ENCODE measurements around the gene SLC30A4. TPM values are rescaled to one million over a fixed set of nuclear protein-coding genes. Genes with fewer than 3 reads are reported as not detected.

Gene SLC30A4
- total RNA-seq, 1 donor from 2014 or later, result 12.3 TPM

DNA sequence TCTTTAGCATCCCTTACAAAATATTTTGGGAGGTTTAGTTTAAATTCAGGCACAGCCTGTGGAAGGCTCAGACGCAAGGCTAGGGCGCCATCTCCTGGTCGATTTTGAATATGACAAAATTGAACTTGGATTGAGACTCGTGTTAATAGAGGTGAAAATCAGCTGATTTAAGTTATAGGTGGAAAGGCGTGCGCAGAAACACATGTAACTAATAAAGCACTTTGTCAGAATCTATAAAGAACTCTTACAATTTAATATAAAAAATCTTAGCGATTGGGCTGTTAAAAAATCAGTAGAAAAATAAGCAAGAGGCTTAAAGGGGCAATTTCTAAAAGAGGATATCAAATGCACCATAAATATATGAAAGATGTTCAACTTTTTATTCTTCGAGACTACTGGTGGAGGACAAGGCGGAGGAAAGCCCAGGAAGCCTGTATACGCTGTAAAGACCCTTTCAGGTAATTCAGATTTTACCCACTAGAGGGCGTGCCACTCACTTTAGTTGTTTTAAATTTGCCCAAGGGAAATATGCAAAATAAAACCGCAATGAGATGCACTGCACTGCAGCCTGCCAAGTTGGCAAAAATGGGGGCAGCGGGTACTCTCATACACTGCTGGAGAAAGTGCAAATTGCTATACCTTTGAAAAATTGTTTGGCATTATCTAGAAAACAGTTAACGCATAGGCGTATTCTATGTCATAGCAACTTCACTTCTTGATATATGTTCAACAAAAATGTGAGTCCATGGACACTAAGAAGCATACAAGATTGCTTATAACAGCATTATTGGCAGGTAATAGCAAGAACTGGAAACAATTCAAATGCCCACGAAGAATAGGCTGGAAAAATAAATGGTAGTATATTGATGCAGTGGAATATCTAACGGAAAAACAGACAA lies 64.7 kb downstream of the SLC30A4 start:
- ATAC-seq, result peak; percentile 83
- DNase-seq (ENCODE audit: low spot score), result peak; percentile 82
- intact Hi-C loops (cut with DNase I), result loop anchor here (10.0 kb wide), 1 partner anchor 157 kb away; no protein-coding TSS in a partner anchor

DNA sequence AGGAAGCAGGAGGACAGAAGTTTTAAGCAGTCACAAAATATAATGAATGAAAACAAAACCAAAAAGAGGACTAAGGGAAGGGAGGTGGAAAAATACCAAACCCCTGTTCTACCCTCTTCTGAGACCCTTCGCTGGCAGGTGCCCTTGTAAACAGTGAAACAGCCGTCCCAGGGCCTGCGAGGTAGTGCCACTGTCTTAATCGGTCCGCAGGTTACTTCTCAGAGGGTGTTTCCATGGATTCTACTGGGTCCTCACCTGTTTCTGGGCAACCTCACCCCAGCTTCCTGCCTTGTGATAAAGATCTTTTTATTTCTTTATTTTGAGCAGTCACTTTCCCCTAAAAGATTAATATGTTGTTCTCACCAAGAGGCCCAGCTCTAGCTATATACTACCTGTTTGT lies 65.3 kb downstream of the SLC30A4 start:
- intact Hi-C loops (cut with DNase I), result loop anchor here (10.0 kb wide), 1 partner anchor 158 kb away; no protein-coding TSS in a partner anchor
- no peak for ATAC-seq

DNA sequence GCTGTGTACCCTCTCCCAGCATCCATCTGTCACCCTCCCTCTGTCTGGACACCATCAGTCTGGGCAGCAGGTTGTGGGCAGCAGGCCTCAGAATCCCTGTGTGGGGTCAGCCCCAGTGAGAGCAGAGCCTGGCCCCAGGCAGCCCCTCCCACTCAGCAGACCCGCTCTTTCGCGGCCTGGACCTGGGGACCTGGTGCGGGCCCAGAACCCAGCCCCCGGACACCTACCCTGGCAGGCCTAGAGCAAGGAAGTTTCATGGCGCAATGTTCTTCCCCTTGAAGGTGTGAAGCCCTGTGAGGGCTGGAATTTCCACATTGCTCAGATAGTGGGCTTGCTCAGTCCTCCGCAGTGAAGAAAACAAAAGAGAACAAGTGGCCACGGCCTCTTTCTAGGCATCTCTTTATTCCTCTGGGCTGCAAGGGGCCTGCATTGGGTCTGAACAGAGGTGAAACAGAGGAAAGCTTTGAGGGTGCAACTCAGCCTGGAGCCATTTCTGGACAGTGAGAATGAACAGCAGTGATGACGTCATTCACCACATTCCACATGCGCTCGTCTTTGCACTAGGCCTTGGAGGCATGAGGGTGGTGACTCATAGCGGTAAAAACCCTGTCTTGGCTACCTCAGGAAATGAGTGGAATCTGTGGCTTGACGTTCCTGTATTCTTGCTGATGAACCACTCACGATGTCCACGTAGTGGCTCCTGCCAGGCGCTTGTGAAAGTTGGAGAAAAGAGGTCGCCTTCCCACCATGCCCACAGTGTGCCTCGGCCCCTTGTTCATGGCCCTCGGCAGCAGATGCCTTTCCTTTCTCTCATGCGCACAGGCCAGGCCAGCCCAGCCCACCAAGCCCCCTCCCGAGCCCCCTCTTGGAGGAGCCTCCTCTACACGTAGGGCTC lies 66.1 kb downstream of the SLC30A4 start:
- DNase-seq (ENCODE audit: low spot score) (no peak), ATAC-seq (peak; percentile 57)
- intact Hi-C loops (cut with DNase I), result loop anchor here (10.0 kb wide), 1 partner anchor 158 kb away; no protein-coding TSS in a partner anchor

More for the DNA sequence above, 65.3 kb downstream of the SLC30A4 start:
- DNase-seq (ENCODE audit: low spot score), result no peak

- intact Hi-C loops (cut with DNase I), result loop anchor here (10.0 kb wide), 1 partner anchor 160 kb away; no protein-coding TSS in a partner anchor
- DNase-seq (ENCODE audit: low spot score) (peak; percentile 86), ATAC-seq (peak; percentile 83)
Observed at GRCh38 chr15:45454814-45455213, 67.7 kb downstream of the SLC30A4 start.

- DNase-seq (ENCODE audit: low spot score) (no peak), ATAC-seq (no peak)
Observed at GRCh38 chr15:45451265-45451664, 71.3 kb downstream of the SLC30A4 start.

DNA sequence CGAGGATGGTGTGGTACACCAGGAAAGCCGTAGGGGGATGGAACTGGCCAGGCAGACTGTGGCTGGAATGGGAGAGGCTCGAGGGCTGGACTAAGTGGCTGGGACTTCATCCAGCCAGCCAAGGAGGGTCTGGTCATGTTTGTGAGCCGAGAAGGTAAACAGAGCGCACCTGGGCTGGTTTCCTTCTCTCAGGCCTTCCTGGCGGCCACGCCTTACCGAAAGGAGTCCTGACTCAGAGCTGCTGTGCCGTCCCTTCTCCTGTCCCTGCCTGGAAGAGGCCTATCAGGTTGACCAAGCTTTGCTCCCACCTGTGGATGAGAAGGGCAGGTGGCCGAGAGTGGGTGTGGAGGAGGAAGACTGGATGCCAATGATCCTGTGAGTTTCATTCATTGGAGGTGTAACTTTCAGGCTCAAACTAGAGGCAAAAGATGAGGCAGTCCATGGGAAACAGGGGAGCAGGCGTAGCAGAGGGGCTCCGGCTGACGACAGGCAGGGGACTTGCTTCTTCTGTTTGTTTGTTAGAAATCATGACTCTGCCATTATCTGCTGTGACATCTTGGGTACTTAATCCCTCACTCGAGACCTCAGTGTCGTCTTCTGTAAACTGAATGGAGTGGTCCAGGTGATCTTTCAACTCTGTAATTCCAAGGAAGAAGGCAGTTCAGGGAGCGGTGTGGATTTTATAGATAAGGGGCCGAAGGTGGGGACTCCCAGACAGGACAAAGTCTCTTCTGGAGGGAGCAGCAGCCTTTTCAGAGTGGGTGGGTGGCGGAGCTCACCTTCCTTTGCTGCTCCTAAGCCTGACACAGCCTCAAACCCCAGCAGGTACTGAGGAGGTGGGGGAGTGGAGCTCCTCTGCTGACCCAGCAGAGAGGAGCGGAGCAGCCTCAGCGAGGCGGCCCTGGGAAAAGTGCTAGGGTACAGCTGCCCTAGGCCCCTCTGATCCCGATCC lies 72.4 kb downstream of the SLC30A4 start:
- ATAC-seq (no peak), DNase-seq (ENCODE audit: low spot score) (no peak)
- intact Hi-C loops (cut with DNase I), result loop anchor here (10.0 kb wide), 1 partner anchor 165 kb away; no protein-coding TSS in a partner anchor

More at GRCh38 chr15:45451265-45451664, 71.3 kb downstream of the SLC30A4 start:
- intact Hi-C loops (cut with DNase I), result loop anchor here (10.0 kb wide), 1 partner anchor 164 kb away; no protein-coding TSS in a partner anchor

GRCh38 chr15:45449395-45449794 lies 73.2 kb downstream of the SLC30A4 start:
- intact Hi-C loops (cut with DNase I), result no loop called here
- DNase-seq (ENCODE audit: low spot score), result no peak
- no peak for ATAC-seq

DNA sequence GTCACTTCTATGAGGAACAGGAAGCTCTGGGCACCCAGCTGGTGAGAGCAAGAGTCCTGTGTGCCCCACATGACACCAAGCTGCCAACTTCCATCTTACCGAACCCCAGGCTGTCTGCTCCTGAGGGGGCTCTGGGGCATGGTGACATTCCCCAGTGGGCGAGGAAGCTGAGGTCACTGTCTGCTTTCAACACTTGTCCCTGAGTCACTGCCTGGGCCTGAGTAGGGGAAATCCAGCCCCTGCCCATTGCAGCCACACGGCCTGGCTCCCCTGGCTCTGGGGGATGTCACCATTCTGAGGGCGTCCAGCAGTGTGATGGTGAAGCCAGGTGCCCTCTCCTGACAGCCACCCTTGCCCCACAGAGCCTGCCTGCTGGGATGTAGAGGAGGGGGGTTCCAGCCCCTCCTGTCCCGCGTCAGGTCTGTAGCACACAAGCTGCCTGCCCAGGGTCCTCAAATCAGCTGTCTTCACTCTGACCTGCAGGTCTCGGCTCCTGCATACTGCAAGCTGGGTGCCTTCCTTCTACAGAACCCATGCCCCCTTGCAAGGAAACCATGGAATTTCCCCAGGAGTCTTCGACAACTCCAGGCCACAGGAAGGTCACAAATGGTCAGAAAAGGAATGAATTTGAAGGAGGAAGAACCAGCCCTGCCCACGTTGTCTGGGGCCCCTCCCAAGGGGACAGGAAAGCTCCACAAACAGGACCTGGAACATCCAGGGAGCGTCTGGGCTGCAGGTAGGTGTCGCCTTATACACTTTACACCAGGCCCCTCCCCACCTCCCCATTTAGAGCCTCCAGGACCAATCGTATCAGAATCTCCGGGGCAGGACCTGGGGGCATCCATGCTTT lies 74.3 kb downstream of the SLC30A4 start:
- intact Hi-C loops (cut with DNase I), result no loop called here
- peak; percentile 33 for ATAC-seq
- no peak for DNase-seq (ENCODE audit: low spot score)

DNA sequence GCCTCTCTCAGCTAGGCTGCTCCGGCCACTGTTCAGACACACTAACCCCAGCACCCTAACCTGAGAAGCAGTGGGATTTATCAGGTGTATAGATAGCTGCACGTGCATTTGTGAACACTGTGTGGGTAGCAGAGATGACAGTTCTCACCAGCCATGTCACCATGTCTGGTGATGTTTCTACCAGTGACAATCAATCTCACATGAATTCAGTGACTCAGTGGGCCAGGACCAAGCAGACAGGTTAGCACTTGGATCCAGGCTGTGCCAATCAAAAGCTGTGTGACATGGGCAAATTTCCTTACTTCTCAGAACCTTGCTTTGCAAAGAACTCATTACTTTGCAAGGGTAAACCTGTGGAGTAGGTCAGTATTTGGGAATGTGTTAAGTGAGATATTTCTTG lies 78.9 kb downstream of the SLC30A4 start:
- DNase-seq (ENCODE audit: low spot score) (no peak), ATAC-seq (no peak)
- intact Hi-C loops (cut with DNase I), result no loop called here

DNA sequence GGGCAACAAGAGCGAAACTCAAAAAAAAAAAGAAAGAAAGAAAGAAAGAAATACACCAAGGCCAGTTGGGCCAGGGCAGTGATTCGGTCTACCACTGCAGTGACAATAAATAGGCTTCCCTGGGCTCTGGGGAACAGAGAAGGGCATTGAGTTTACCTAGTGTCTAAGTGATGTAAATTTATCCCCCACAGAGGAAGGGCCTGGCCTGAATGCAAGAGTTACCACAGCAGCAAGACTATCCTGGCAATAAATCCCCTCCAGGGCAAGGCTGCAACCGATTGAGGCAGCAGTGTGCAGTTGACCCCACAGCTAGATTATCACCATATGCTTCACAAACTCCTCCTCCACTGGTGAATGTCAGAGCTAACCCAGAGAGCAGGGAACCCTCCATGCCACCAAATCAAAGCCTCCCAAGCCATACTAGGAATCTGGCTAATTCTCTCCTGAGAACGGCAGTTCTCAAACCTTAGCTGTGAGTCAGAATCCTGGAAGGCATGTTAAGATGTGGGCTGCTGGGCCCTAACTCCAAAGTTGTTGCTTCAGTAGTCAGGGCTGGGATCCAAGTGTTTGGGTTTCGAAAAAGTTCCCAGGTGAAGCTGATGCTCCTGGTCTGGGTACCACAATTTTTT lies 79.9 kb downstream of the SLC30A4 start:
- ATAC-seq (no peak), DNase-seq (ENCODE audit: low spot score) (no peak)
- intact Hi-C loops (cut with DNase I), result no loop called here

DNA sequence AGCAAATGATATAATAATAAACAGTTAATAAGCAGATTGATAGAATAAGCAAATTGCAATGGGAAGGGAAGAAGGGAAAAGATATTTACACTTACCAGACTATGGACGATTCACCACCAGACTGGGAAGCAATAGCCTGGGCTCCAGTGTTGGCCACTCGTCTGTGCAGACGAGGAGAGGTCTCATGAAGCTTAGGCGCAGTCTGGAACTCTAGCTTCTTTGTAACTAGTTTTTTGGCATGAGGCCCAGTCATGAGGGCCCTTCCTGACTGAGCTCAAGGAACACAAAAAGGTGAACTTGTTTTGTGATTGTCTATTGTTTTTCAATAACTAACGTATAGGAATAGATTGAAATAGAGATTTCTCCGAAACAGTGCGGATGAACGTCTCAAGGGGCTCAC lies 80.9 kb downstream of the SLC30A4 start:
- no peak for ATAC-seq
- DNase-seq (ENCODE audit: low spot score), result no peak
- intact Hi-C loops (cut with DNase I), result no loop called here

DNA sequence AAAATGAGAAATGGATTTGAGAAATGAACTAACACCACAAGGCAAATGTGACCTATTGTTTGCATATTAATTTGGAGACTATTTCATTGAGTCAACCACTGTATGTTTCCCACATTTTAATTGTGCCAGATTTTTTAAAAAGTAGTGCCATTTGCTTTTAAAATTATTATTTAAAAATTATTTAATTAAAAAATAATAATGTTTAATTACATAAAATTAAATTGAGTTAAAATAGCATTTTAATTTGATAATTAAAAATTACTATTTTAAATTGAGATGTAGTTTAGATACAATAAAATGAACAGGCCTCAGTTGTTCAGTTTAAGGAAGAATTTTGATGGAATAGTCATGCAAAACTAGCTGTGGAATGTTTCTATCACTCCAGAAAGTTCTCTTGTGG lies 81.5 kb downstream of the SLC30A4 start:
- DNase-seq (ENCODE audit: low spot score) (no peak), ATAC-seq (no peak)
- intact Hi-C loops (cut with DNase I), result no loop called here

- no peak for DNase-seq (ENCODE audit: low spot score)
- ATAC-seq, result no peak
- intact Hi-C loops (cut with DNase I), result no loop called here
Observed at GRCh38 chr15:45439521-45440260, 82.9 kb downstream of the SLC30A4 start.

- no peak for ATAC-seq
- DNase-seq (ENCODE audit: low spot score), result no peak
- intact Hi-C loops (cut with DNase I), result no loop called here
Observed at GRCh38 chr15:45435124-45435903, 87.2 kb downstream of the SLC30A4 start.

GRCh38 chr15:45434078-45434567 lies 88.4 kb downstream of the SLC30A4 start:
- ATAC-seq (no peak), DNase-seq (ENCODE audit: low spot score) (no peak)
- intact Hi-C loops (cut with DNase I), result no loop called here

All from sciatic nerve (tissue), 2 donors.